Hematopoietic multipotent progenitor cell (in vitro differentiated cells): ENCODE measurements around the gene TMEM267. TPM values are rescaled to one million over a fixed set of nuclear protein-coding genes. Genes with fewer than 3 reads are reported as not detected.
"Not testable (repeated sequence)": the region's sequence is repeated elsewhere in the genome, so short reads cannot be mapped to it uniquely, and the experiment has no call there.

Experiments
- DNase-seq, 3 donors: peaks; one replicate each; pipeline ENCODE4 v3.0.0-alpha.2; 2011 to 2015; ENCODE audit warnings: low read depth in 2 of 3, low spot score in 2 of 3
- total RNA-seq: library from RNA; depleted of rRNA; stranded (reverse); fragments of >200 nt; gene quantifications from one replicate; pipeline ENCODE4 v1.2.3, GENCODE V29; 2012

The TMEM267 gene
- total RNA-seq, 1 donor, result 4.3 TPM

- not testable (repeated sequence) for DNase-seq
Observed at GRCh38 chr5:43465455-43465854, 18.2 kb downstream of the TMEM267 start.

- no peak for DNase-seq
Observed at GRCh38 chr5:43461066-43461465, 22.6 kb downstream of the TMEM267 start.

DNA sequence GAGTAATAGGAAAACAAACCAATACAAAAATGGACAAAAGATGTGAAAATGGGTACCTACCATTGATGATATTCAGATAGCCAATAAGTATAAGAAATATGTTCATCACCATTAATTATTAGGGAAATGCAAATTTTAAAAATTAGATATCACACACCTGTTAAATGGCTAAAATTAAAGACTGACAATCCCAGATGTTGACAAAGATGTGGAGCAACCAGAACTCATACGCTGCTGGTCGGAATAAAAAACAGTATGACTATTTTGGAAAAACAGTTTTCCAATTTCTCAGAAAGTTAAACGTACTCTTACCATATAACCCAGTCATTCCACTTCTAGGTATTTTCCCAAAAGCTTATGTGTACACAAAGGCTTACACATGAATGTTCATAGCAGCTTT, 27.1 kb downstream of the TMEM267 start:
- DNase-seq, result no peak

- not testable (repeated sequence) for DNase-seq
Observed at GRCh38 chr5:43441575-43441974, 42.1 kb downstream of the TMEM267 start.

- DNase-seq, result no peak
Observed at GRCh38 chr5:43437062-43437660, 46.5 kb downstream of the TMEM267 start.

GRCh38 chr5:43433382-43433781, 50.3 kb downstream of the TMEM267 start:
- DNase-seq, result no peak

- DNase-seq, result no peak
Observed at GRCh38 chr5:43432486-43433375, 50.9 kb downstream of the TMEM267 start.

DNA sequence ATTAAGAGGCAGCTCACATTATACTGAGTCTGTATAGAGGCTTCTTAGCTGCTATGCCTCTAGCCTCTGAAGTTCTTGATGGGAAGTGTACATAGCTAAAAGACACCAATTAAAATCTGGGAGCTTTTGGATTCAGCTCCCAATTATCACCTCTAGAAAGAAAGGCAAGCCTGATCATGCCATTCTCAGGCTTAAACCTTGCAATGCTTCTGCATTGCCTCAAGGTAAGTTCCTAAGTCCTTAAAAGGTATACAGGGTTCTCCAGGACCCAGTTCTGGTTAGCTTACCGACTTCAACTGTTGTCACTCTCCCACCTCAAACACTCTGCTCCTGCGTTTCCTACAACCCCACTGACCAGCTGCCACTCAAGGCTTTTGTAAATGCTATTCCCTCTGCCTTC, 54.0 kb downstream of the TMEM267 start:
- DNase-seq, result no peak

DNA sequence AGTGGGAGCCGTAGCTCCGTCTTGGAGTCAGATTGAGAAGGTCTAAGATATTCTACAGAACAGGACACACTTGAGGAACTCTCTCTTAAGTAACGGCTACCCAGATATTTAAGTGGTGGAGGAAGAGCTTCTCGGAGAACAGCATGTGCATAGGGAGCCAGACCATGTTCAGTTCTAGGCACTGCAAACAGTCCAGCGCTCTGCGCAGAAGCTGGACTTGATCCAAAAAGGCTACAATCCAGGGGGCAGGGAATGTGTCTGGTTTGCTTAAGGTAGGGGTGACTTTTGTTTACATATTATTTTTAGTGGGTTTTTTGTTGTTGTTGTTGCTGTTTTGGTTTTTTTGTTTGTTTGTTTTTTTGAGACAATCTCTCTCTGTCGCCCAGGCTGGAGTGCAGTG, 54.6 kb downstream of the TMEM267 start:
- no peak for DNase-seq

- no peak for DNase-seq
Observed at GRCh38 chr5:43427306-43427705, 56.4 kb downstream of the TMEM267 start.

DNA sequence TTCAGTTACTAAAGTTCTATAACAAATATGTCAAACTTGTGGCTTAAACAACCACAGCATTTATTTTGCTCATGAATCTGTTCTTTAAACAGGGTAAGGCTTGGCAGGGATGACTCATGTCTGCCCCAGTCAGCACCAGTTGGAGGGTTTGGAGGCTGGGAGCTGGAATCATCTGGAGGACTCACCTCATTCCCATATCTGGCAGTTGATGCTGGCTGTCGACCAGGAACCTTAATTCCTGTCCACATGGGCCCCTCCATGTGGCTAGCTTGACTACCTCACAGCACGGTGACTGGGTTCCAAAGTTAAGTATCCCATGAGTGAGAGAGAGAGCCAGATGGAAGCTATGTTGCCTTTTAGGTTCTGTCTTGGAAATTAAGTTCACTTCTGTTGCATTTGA, 57.7 kb downstream of the TMEM267 start:
- no peak for DNase-seq

DNA sequence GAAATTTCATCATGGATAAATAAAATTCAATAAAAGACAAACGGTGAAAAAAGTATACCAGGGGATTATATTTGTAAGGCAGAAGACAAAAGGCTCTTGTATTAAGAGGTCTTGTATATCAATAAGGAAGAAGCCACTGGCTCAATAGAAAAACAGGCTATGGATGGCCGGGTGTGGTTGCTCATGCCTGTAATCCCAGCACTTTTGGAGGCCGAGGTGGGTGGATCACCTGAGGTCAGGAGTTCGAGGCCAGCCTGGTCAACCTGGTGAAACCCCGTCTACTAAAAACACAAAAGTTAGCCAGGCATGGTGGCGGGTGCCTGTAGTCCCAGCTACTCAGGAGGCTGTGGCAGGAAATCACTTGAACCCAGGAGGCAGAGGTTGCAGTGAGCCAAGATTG, 60.6 kb downstream of the TMEM267 start:
- not testable (repeated sequence) for DNase-seq

DNA sequence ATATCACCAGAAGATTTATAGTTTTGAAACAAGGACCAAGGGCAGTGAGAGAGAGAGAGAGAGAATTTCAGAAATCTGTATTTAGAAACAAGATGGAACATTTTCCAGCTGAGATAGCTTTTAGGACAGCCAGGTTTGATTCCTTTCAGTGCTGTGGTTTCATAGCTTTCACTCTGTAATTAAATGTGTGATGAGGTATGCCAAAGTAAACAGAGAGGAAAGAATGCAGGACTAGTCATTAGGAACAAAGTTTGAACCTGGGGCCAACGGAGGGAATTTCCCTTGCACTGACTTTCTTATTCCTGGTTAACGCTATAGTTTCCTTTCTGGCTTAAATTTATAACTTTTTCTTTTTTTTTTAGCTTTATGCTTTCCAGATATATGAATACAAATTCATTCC, 61.5 kb downstream of the TMEM267 start:
- no peak for DNase-seq

DNA sequence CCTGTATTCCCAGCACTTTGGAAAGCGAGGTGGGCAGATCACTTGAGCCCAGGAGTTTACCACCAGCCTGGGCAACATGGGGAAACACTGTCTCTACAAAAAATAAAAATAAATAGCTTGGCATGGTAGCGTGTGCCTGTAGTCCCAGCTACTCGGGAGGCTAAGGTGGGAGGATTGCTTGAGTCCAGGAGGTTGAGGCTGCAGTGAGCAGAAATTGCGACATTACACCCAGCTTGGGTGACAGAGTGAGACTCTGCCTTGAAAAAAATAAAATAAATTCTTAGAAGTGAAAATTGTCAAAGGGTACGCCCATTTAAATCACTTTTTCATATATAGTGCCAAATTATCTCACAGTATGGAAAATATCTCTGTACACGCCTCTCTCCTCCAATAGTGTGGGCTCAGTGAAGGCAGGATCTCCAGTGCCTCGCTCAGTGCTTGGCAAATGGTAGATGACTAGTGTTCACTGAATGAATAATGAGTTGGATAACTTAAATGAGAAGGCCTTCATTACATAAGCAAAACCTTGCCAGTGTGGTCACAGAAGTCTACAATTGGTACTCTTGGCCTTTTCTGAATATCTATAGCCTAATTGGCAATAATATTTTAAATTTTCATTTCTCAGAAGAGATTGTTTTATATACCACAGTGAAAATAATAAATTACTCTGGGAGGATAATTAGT, 62.1 kb downstream of the TMEM267 start:
- no peak for DNase-seq

GRCh38 chr5:43420241-43420640, 63.4 kb downstream of the TMEM267 start:
- DNase-seq, result no peak

DNA sequence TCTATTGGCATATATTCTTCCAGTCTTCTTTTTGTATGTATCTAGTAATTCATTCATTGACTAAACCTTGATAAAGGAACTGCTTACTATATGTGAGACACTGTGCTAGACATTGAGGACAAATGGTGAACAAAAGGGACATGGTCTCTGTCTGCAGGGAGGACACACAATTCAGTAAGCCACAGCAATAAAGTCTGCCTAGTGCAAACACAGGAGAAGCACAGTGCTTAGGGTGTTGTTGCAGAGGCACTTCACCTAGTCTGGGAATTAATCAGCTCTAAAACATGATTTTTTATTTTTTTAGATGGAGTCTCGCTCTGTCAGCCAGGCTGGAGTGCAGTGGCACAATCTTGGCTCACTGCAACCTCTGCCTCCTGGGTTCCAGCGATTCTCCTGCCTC, 65.1 kb downstream of the TMEM267 start:
- DNase-seq, result no peak

GRCh38 chr5:43416803-43417394, 66.8 kb downstream of the TMEM267 start:
- DNase-seq, result no peak

DNA sequence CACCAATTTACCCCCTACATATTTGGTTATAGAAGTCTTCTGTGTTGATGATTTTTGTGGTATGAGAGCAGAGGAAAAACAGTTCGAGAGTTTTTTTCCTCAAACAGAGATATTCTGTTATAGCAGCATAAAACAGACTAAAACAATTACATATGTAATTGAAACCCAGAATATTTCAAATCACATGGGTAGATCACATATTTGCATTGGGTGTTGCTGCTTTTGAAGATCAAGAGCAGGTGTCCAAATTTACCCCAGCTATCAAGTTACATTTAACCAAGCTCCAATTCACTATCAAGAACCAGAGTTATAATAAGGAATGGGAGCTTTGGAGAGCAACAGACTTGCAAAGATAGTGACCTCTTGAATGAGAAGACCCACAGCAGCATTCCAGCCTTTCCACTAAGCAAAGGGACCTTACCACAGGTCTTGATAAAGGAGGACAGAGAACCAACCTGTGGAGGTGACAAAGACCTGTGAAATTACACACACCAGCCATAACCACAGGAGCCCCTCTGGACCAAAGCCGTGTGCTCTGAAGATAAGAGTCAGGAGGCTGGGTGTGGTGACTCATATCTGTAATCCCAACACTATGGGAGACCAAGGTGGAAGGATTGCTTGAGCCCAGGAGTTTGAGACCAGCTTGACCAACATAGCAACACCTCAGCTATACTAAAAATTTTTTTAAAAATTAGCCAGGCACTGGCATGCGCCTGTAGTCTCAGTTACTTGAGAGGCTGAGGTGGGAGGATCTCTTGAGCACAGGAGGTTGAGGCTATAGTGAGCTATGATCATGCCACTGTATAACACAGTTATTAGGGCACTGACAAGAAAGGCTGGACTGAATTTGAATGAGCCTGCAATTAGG, 67.5 kb downstream of the TMEM267 start:
- DNase-seq, result no peak

DNA sequence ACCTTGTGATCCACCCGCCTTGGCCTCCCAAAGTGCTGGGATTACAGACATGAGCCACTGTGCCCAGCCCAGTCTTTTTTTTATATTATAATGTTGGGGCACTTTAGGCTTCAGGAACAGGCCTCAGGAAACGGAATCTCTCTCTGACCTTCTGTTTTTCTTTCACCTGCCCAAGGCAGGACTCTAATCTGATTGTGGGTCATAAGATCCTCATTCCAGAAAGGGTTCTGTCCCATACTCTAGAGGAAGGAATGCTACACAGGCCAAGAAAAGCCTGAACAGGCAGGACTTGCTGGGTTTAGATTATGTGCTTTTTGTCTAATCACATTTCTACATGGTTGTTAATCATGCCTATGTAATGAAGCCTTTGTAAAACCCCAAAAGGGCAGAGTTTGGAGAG, 69.7 kb downstream of the TMEM267 start:
- no peak for DNase-seq

GRCh38 chr5:43412644-43413043, 71.0 kb downstream of the TMEM267 start:
- no peak for DNase-seq
